Measurements from ENCODE around the gene KREMEN2. TPM values are rescaled to one million over a fixed set of nuclear protein-coding genes. Genes with fewer than 3 reads are reported as not detected.

KREMEN2 gene
- total and polyA plus RNA-seq, 9 of the 15 experiments (the other 6 are each of a cell fraction or from before 2014, with no cell fraction given) = 0.04 to 7.7 (median 1.5) TPM; not detected in 1

DNA sequence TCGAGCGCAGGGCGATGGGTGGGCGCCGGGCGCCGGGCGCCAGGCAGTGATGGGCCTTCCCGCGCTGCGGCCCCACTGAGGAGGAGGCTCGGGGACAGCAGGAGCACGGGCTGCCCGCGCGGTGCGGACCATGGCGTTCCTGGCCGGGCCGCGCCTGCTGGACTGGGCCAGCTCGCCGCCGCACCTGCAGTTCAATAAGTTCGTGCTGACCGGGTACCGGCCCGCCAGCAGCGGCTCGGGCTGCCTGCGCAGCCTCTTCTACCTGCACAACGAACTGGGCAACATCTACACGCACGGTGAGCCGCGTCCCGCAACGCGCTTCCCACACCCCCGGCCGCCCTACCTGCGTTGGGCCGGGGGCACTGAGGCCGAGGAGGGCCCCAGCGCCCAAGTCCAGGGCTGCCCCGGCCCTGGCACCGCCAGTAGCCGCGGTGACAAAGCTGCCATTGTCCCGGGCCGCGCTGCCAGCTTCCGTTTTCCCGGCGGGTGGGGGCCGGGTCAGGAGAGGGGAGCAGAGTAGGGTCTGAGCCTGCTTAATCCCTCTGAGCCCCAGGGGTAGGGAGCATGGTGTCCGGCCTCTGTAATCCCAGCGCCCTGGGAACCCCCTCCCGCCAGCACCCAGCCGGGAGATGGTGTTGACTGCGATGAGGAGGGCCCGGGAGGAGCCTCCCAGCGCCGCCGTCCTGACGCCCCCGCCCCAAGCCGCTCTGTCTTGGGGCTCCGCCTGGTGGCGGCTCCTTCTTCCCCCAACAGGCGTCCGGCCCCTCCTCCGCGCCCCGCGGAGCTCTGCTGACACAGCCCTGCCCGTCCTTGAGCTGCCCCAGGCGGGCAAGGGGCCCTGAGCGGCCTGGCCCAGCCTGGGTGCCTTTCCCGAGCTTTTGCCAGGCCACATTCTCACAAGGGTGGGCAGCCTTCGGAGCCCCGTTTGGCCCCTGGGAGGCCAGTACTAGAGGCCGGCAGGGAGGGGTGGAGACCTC, 5.8 kb downstream of the KREMEN2 start (continued):
- TF ChIP-seq UBTF (IDR thresholded peaks at IDR 0.05; ENCODE audit: borderline replicate concordance in 1 of 2, low read depth in 2 of 2, low read length in 2 of 2) (peak in 1 of 2 experiments; percentile 87; a peak in 3 of 4 replicates), ZFX (CRISPR knock-in tag; IDR thresholded peaks at IDR 0.05) (no peak; the same call in 1 of the 2 replicates), THRAP3 (IDR thresholded peaks at IDR 0.05; ENCODE audit: borderline replicate concordance) (no peak), ZFPM2 (CRISPR knock-in tag; IDR thresholded peaks at IDR 0.05) (0 out of 2 replicates have a peak, but pooled peaks have one; percentile 36), ZNF274 (IDR thresholded peaks at IDR 0.05; ENCODE audit: borderline replicate concordance, low read depth, low read length) (no peak), BCLAF1 (IDR thresholded peaks at IDR 0.05; ENCODE audit: borderline replicate concordance in 1 of 2, control insufficient read depth in 1 of 2, low read depth in 2 of 2, low read length in 1 of 2) (no peak), NRF1 (conservative IDR thresholded peaks at IDR 0.05 in 1 of 2, IDR thresholded peaks at IDR 0.05 in 1 of 2) (peak; percentile 56 to 68), SIN3A (IDR thresholded peaks at IDR 0.05; ENCODE audit: borderline replicate concordance in 2 of 2, control insufficient read depth in 1 of 2, low read depth in 2 of 2, low read length in 2 of 2) (peak; percentile 24 to 83; a peak in 1 of 4 replicates), FOSL1 (tag; conservative IDR thresholded peaks at IDR 0.05) (0 out of 2 replicates have a peak, but pooled peaks have one; percentile 5), RBBP5 (IDR thresholded peaks at IDR 0.05; ENCODE audit: borderline replicate concordance, insufficient read depth, low read length, poor library complexity, severe bottlenecking) (peak; percentile 4), NONO (IDR thresholded peaks at IDR 0.05; ENCODE audit: low read depth in 2 of 2, low read length in 1 of 2) (0 out of 4 replicates have a peak, but pooled peaks of 1 of the 2 experiments have one; percentile 31), EHMT2 (IDR thresholded peaks at IDR 0.05) (no peak), POLR2B (IDR thresholded peaks at IDR 0.05; ENCODE audit: low read depth, partially characterized antibody) (peak; percentile 45), ELK3 (CRISPR knock-in tag; IDR thresholded peaks at IDR 0.05) (0 out of 2 replicates have a peak, but pooled peaks have one; percentile 48), ZNF79 (CRISPR knock-in tag; IDR thresholded peaks at IDR 0.05; ENCODE audit: low read depth) (no peak)
- TF ChIP-seq, protein P1, sequence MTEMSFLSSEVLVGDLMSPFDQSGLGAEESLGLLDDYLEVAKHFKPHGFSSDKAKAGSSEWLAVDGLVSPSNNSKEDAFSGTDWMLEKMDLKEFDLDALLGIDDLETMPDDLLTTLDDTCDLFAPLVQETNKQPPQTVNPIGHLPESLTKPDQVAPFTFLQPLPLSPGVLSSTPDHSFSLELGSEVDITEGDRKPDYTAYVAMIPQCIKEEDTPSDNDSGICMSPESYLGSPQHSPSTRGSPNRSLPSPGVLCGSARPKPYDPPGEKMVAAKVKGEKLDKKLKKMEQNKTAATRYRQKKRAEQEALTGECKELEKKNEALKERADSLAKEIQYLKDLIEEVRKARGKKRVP (CRISPR knock-in tag; IDR thresholded peaks at IDR 0.05) = 0 out of 2 replicates have a peak, but pooled peaks have one; percentile 19

Measured in K562 (cell line).